ENCODE measurements around the gene LAPTM5.

The LAPTM5 gene

GRCh38 chr1:30727824-30728223 is 29.8 kb downstream of the LAPTM5 start:
- no peak for DNase-seq

- DNase-seq: no peak
These were observed 30.5 kb downstream of the LAPTM5 start for GRCh38 chr1:30726773-30727684.

- DNase-seq: no peak
These were observed 31.3 kb downstream of the LAPTM5 start for GRCh38 chr1:30726236-30726635.

GRCh38 chr1:30725450-30726095 is 32.0 kb downstream of the LAPTM5 start:
- DNase-seq: no peak

- no peak for DNase-seq
These were observed 32.7 kb downstream of the LAPTM5 start for GRCh38 chr1:30724655-30725421.

GRCh38 chr1:30724175-30724574 is 33.4 kb downstream of the LAPTM5 start:
- DNase-seq: no peak

GRCh38 chr1:30723331-30723755 is 34.2 kb downstream of the LAPTM5 start, which contains the start of gene MATN1:
MATN1 (minus strand) TSS chr1:30723585; CDS start chr1:30723551, 34 bp downstream.
- no peak for DNase-seq

- no peak for DNase-seq
These were observed 35.6 kb downstream of the LAPTM5 start for GRCh38 chr1:30721812-30722537.

GRCh38 chr1:30721341-30721793 is 36.2 kb downstream of the LAPTM5 start:
- DNase-seq: no peak

GRCh38 chr1:30720271-30721223 is 37.0 kb downstream of the LAPTM5 start:
- no peak for DNase-seq

- no peak for DNase-seq
These were observed 37.9 kb downstream of the LAPTM5 start for GRCh38 chr1:30719406-30720270.

GRCh38 chr1:30718636-30719405 is 38.8 kb downstream of the LAPTM5 start:
- DNase-seq: peak; percentile 90

GRCh38 chr1:30718091-30718635 is 39.4 kb downstream of the LAPTM5 start:
- DNase-seq: peak; percentile 100

- DNase-seq: no peak
These were observed 40.9 kb downstream of the LAPTM5 start for GRCh38 chr1:30716646-30717045.

GRCh38 chr1:30715886-30716285 is 41.7 kb downstream of the LAPTM5 start:
- DNase-seq: no peak

GRCh38 chr1:30715216-30715615 is 42.4 kb downstream of the LAPTM5 start:
- DNase-seq: peak; percentile 66

GRCh38 chr1:30714536-30715090 is 43.0 kb downstream of the LAPTM5 start:
- DNase-seq: no peak

GRCh38 chr1:30714025-30714424 is 43.5 kb downstream of the LAPTM5 start:
- no peak for DNase-seq

GRCh38 chr1:30713311-30713710 is 44.3 kb downstream of the LAPTM5 start:
- no peak for DNase-seq

Data from stimulated activated CD8-positive, alpha-beta memory T cell treated with anti-CD3 and anti-CD28 coated beads, Interleukin-4, amount 100 ng/mL, for 48 hours (primary cell).